HK-2 (cell line): ENCODE results near the gene SLC22A5.
A peak's percentile ranks its signal among the peaks of the same experiment; 100 is the strongest.

Source experiments
- DNase-seq: peaks from one replicate; pipeline ENCODE4 v3.0.0-alpha.2; 2018; ENCODE audit not compliant: unreplicated experiment

SLC22A5 gene

DNA sequence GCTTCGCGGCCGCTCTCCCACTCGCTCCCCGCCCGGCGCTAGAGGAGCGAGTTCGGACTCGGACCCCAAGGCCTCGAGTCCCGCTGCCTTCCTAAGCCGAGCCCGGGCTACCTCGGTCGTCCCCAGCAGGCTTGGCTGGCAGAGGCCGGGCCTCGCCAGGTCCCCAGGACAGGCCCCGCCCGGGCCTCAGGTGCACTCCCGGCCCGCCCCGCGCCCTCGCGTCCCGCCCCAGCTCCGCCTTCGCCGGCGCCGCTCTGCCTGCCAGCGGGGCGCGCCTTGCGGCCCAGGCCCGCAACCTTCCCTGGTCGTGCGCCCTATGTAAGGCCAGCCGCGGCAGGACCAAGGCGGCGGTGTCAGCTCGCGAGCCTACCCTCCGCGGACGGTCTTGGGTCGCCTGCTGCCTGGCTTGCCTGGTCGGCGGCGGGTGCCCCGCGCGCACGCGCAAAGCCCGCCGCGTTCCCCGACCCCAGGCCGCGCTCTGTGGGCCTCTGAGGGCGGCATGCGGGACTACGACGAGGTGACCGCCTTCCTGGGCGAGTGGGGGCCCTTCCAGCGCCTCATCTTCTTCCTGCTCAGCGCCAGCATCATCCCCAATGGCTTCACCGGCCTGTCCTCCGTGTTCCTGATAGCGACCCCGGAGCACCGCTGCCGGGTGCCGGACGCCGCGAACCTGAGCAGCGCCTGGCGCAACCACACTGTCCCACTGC, at the start of gene SLC22A5:
Gene SLC22A5, plus strand, starts transcription at position 237 of the 707 bp plus-strand sequence. Its CDS starts 263 bp downstream, at position 500.
- DNase-seq, result peak; percentile 67

DNA sequence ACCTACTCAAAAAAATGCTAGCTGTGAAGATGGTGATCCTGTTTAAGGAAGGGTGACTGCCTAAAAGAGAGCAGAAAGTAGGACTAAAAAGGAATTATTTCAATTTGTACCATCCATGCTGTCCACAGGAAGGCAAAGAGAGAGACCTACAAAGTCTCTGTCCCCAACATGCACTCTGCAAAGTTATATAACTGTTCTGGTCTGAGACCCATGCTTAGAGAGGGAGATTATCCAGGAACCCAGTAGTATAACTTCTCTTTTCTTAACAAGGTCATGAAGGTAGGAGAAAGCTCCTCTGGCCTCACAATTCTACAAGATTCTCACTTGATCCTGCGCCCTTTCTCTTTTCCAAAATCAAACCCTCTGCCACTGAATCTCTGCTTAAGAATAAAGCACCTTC, 49.5 kb upstream of the SLC22A5 start:
- no peak for DNase-seq

DNA sequence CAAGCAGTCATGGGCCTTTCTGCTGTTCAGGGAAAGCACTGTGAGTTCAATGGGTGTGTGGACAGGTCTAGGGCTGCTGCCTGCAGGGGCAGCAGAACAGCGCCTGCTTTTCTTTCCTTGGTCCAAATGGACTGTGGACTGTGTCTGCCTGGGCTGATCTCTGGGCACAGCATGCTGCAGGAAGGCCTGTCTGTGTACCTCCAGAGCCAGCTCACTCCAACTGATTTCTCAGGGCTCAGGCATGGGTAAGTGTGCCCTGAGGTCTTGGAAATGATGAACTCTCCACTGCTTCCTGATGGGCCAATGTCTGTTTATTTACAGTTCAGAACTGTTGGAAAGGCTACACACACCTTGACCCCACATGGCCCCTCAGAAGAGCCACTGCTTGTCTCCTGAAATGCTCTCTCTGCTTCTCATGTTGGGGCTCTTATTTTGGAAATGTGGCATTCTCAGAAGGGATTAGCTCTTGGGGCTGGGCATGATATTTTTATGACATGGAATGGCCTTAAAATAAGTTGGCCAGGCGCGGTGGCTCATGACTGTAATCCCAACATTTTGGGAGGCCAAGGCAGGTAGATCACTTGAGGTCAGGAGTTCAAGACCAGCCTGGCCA, 48.3 kb upstream of the SLC22A5 start:
- DNase-seq, result no peak

DNA sequence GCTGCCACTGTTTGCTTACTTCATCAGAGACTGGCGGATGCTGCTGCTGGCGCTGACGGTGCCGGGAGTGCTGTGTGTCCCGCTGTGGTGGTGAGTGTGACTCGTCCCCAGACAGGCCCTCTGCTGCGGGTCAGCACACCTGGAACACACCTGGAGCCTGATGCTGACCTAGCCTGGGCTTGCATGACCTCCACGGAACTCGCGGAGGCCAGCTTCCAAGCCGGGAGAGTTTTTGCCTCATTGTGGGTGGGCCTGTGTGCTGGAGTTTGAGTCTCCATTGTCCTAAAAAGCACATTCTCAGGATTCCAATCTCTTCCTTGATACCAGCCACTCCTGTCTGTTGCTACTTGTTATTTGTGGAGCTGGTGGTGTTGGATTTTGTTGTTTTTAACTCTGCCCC, 47.2 kb upstream of the SLC22A5 start:
- DNase-seq, result no peak

- no peak for DNase-seq
Measured at GRCh38 chr5:132323202-132323601, 46.3 kb upstream of the SLC22A5 start.

- no peak for DNase-seq
Measured at GRCh38 chr5:132325691-132326090, 43.8 kb upstream of the SLC22A5 start.

GRCh38 chr5:132327252-132327955, 42.1 kb upstream of the SLC22A5 start:
- no peak for DNase-seq

DNA sequence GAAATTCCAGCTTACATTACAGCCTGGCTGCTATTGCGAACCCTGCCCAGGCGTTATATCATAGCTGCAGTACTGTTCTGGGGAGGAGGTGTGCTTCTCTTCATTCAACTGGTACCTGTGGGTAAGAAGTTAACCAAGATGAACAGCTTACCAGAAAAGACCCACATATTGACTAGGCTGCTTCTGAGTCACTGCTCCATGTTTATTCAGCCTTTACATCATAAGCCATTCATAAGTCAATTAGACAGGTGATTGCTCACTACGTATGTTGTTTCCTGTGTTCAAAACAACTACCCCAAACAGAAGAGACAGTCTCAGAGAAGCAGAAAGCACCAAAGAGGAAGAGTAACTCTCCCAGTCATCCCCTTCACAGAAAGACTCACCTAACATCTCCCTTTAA, 34.7 kb upstream of the SLC22A5 start:
- DNase-seq, result no peak

GRCh38 chr5:132335402-132335801, 34.1 kb upstream of the SLC22A5 start:
- DNase-seq, result no peak

GRCh38 chr5:132339502-132339901, 30.0 kb upstream of the SLC22A5 start:
- no peak for DNase-seq

- peak; percentile 6 for DNase-seq
Measured at GRCh38 chr5:132342291-132343180, 27.0 kb upstream of the SLC22A5 start.

- no peak for DNase-seq
Measured at GRCh38 chr5:132344775-132345514, 24.6 kb upstream of the SLC22A5 start.

- DNase-seq, result no peak
Measured at GRCh38 chr5:132353486-132353995, 16.0 kb upstream of the SLC22A5 start.

DNA sequence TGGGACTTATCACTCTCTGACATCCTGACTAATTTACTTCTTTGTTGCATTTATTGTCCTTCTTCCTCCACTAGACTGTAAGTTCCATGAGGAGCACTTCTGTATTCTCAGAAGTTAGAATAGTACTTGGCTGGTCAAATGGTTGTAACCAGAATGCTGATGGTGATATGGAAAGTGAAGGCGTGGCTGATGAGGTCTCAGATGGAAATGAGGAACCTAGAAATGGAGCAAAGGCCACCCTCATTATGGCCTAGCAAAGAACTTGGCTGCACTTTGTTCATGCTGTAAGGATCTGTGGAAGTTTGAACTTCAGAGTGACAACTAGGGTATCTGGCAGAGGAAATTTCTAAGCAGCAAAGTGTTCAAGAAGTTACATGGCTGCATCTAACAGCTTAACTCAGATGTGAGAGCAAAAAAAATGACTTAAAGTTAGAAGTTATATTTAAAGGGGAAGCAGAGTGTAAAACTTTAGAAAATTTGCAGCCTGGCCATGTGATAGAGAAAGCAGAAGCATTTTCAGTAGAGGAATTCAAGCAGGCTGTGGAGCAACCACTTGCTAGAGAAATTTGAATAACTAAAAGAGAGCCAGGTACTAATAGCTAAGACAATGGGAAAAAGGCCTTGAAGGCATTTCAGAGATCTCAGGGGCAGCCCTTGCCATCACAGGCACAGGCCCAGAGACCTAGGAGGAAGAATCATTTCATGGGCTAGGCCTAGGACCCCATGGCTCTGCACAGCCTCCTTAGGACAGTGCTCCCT, 14.9 kb upstream of the SLC22A5 start:
- no peak for DNase-seq

DNA sequence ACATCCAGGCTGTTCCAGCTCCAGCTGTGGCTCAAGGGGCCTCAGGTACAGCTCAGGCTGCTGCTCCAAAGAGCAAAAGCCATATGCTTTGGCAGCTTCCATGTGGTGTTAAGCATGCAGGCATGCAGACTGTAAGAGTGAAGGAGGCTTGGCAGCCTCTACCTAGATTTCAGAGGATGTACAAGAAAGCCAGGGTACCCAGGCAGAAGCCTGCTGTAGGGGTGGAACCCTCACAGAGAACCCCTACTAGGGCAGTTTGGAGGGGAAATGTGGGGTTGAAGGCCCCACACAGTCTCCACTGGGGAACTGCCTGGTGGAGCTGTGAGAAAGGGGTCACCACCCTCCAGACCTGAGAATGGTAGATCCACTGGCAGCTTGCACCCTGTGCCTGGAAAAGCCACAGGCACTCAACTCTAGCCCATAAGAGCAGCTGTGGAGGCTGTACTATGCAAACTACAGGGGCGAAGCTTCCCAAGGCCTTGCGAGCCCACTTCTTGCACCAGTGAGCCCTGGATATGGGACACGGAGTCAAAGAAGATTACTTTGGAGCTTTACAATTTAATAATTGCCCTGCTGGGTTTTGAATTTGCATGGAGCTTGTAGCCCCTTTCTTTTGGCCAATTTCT, 14.3 kb upstream of the SLC22A5 start:
- no peak for DNase-seq

DNA sequence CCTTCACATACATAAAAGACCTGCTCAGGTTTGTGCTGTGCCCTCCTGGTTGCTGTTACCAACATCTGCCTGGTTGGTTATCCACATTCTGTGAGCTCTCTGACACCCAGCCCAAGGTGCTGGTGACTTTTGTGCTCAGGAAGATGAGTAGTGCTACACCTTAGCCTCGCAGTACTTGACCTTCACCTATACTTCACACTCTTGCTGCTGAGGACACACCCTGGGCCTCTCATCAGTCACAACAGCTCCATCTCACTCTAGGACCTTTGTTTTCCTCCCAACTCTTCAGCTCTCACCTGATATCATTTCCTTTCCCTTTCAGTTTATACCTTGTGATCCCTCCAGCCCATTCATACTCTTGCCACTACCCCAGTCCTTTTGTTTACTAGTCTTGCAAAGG, 10.7 kb upstream of the SLC22A5 start:
- DNase-seq, result no peak

GRCh38 chr5:132362086-132362485, 7.4 kb upstream of the SLC22A5 start:
- DNase-seq, result no peak

DNA sequence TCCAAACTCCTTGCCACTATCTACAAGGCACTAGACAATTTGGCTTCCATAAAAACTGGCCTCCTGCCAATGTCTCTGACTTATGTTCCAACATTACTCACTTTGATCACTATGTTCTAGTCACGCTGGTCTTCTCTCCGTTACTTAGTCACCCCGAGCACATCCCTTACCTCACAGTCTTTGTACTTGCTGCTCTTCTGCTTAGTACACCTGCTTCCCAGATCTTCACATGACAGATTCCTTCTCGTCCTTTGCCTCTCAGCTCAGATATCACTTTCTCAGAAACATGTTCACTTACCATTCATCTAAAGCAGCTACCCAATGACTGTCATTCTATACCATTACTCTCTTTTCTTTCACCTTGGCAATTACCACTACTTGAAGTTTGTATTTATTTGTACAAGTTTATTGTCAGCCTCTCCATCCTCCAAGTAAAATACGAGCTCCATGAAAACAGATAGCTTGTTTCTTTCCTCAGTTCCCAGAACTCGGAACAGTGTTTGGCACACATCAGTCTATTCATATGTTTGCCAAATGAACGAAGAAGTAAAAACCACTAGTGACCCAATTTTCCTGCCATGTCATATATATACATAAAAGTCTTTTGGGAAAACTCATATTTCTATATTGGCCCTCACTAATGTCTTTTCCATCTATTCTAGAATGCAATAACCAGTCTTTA, 5.9 kb upstream of the SLC22A5 start:
- no peak for DNase-seq

DNA sequence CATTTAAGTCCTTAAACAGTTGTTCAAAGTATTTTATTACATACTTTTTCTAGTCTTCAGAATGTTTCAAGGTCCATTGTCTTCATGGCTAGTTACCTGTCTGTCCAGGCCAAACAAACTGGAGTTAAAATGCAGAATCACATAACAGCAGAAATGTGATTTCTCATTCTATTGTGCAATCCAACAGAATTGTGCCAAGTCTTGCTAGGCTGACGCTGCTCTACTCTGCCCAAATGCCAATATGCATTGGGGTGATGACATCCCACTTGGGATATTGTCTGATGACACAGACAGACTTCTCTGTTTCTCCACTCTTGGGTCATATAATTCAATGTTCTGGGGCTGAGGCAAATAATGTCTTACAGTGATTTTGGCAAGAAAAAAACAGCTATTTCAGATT, 5.2 kb upstream of the SLC22A5 start:
- no peak for DNase-seq
